HG03060 (cell line): ENCODE data around the gene FEM1C.

ENCODE experiments used
- ATAC-seq: cut with Tn5 transposase; IDR thresholded peaks from one replicate; pipeline ENCODE4 v1.9.1; 2021; ENCODE audit warnings: low read depth, moderate number of reproducible peaks; ENCODE audit not compliant: unreplicated experiment

Gene FEM1C

GRCh38 chr5:115524199-115524847, 20.3 kb downstream of the FEM1C start:
- no peak for ATAC-seq

- no peak for ATAC-seq
Measured at GRCh38 chr5:115522832-115523403, 21.7 kb downstream of the FEM1C start.

- no peak for ATAC-seq
Measured at GRCh38 chr5:115520191-115520590, 24.4 kb downstream of the FEM1C start.

GRCh38 chr5:115516372-115516771, 28.2 kb downstream of the FEM1C start:
- no peak for ATAC-seq

- ATAC-seq, result no peak
Measured at GRCh38 chr5:115514220-115514619, 30.4 kb downstream of the FEM1C start.

GRCh38 chr5:115511632-115512031, 32.9 kb downstream of the FEM1C start:
- no peak for ATAC-seq

GRCh38 chr5:115510145-115510645, 34.4 kb downstream of the FEM1C start:
- ATAC-seq, result no peak

- ATAC-seq, result no peak
Measured at GRCh38 chr5:115509547-115509946, 35.0 kb downstream of the FEM1C start.

GRCh38 chr5:115507681-115508080, 36.9 kb downstream of the FEM1C start:
- ATAC-seq, result no peak

- ATAC-seq, result no peak
Measured at GRCh38 chr5:115503420-115503819, 41.2 kb downstream of the FEM1C start.

GRCh38 chr5:115501464-115502210, 42.9 kb downstream of the FEM1C start:
- ATAC-seq, result no peak

GRCh38 chr5:115500225-115500624, 44.4 kb downstream of the FEM1C start:
- ATAC-seq, result no peak

GRCh38 chr5:115496936-115497576, 47.5 kb downstream of the FEM1C start:
- no peak for ATAC-seq

GRCh38 chr5:115494570-115495289, 49.8 kb downstream of the FEM1C start:
- no peak for ATAC-seq

- ATAC-seq, result no peak
Measured at GRCh38 chr5:115490596-115490995, 54.0 kb downstream of the FEM1C start.

GRCh38 chr5:115489733-115490132, 54.8 kb downstream of the FEM1C start:
- no peak for ATAC-seq

GRCh38 chr5:115487756-115488155, 56.8 kb downstream of the FEM1C start:
- ATAC-seq, result no peak

- ATAC-seq, result no peak
Measured at GRCh38 chr5:115487168-115487567, 57.4 kb downstream of the FEM1C start.

- no peak for ATAC-seq
Measured at GRCh38 chr5:115486728-115487127, 57.8 kb downstream of the FEM1C start.

GRCh38 chr5:115484368-115484767, 60.2 kb downstream of the FEM1C start:
- ATAC-seq, result no peak

GRCh38 chr5:115480900-115481299, 63.7 kb downstream of the FEM1C start:
- no peak for ATAC-seq
